GM21390 (cell line): Measurements from ENCODE around the gene PARP12.
A peak's percentile ranks its signal among the peaks of the same experiment; 100 is the strongest.

Experiments
- ATAC-seq: cut with Tn5 transposase; IDR thresholded peaks from one replicate; pipeline ENCODE4 v1.9.1; 2021; ENCODE audit not compliant: unreplicated experiment

Gene PARP12

GRCh38 chr7:140036224-140036962 lies 26.4 kb downstream of the PARP12 start:
- ATAC-seq: peak; percentile 68

- ATAC-seq: no peak
These were observed 27.1 kb downstream of the PARP12 start for GRCh38 chr7:140035400-140036223.

GRCh38 chr7:140034421-140034820 lies 28.3 kb downstream of the PARP12 start:
- no peak for ATAC-seq

GRCh38 chr7:140033779-140034363 lies 28.9 kb downstream of the PARP12 start:
- no peak for ATAC-seq

GRCh38 chr7:140033036-140033435 lies 29.7 kb downstream of the PARP12 start:
- no peak for ATAC-seq

- ATAC-seq: no peak
These were observed 31.4 kb downstream of the PARP12 start for GRCh38 chr7:140031364-140031763.

GRCh38 chr7:140029072-140029471 lies 33.7 kb downstream of the PARP12 start:
- no peak for ATAC-seq

- ATAC-seq: no peak
These were observed 34.4 kb downstream of the PARP12 start for GRCh38 chr7:140028311-140028710.

GRCh38 chr7:140027858-140028257 lies 34.9 kb downstream of the PARP12 start:
- ATAC-seq: no peak

- no peak for ATAC-seq
These were observed 35.8 kb downstream of the PARP12 start for GRCh38 chr7:140026935-140027334.

GRCh38 chr7:140025814-140026433 lies 36.8 kb downstream of the PARP12 start:
- ATAC-seq: no peak

GRCh38 chr7:140025241-140025640 lies 37.5 kb downstream of the PARP12 start:
- no peak for ATAC-seq

GRCh38 chr7:140024585-140024984 lies 38.2 kb downstream of the PARP12 start:
- no peak for ATAC-seq

GRCh38 chr7:140023728-140024127 lies 39.0 kb downstream of the PARP12 start:
- ATAC-seq: no peak

GRCh38 chr7:140022582-140023211 lies 40.1 kb downstream of the PARP12 start:
- no peak for ATAC-seq

- ATAC-seq: no peak
These were observed 41.1 kb downstream of the PARP12 start for GRCh38 chr7:140021603-140022002.

GRCh38 chr7:140019606-140020005 lies 43.1 kb downstream of the PARP12 start:
- no peak for ATAC-seq

- no peak for ATAC-seq
These were observed 43.6 kb downstream of the PARP12 start for GRCh38 chr7:140019172-140019571.

- ATAC-seq: no peak
These were observed 44.4 kb downstream of the PARP12 start for GRCh38 chr7:140018125-140019043.

GRCh38 chr7:140017543-140017942 lies 45.2 kb downstream of the PARP12 start:
- ATAC-seq: no peak
